Naive thymus-derived CD4-positive, alpha-beta T cell (primary cell): ENCODE results near the gene GREM2. TPM values are rescaled to one million over a fixed set of nuclear protein-coding genes. Genes with fewer than 3 reads are reported as not detected.
A peak's percentile ranks its signal among the peaks of the same experiment; 100 is the strongest.

ENCODE experiments used
- ATAC-seq: fragments of 150-1000 bp; cut with Tn5 transposase; 2 replicates; pipeline ENCODE4 v1.10.0; 2021; ENCODE audit warnings: mild to moderate bottlenecking, moderate library complexity
- CTCF ChIA-PET: fragments of 350-600 bp; sonication (Branson Sonifier 250); formaldehyde crosslinking; loops from one replicate; lab custom pipeline; 2021; ENCODE audit warnings: antibody characterized with exemption; lab: Charles Lee
- POLR2A ChIA-PET: fragments of 350-600 bp; sonication (Branson Sonifier 250); formaldehyde crosslinking; loops from one replicate; lab custom pipeline; 2021; ENCODE audit warnings: antibody characterized with exemption, inconsistent platforms; lab: Charles Lee
- DNase-seq, 9 donors: peaks; one replicate each; pipeline versions ENCODE4 v3.0.0 to v3.0.0-alpha.2; 2020 to 2022; ENCODE audit warnings: mixed read lengths in 1 of 9
- H3K27ac ChIP-seq: one replicate; pipeline ENCODE4 v1.7.0; 2013; ENCODE audit warnings: mild to moderate bottlenecking, low read depth, low read length, moderate library complexity
- H3K27me3 ChIP-seq, 2 donors: one replicate each; pipeline ENCODE4 v1.7.0; 2013; ENCODE audit warnings: low read length in 2 of 2, mild to moderate bottlenecking in 2 of 2, moderate library complexity in 2 of 2; ENCODE audit not compliant: control insufficient read depth in 2 of 2, insufficient read depth in 2 of 2
- H3K36me3 ChIP-seq, 3 experiments: 1 replicate in 2 of 3; 2 replicates in 1 of 3; pipeline ENCODE4 v1.7.0; 2013; ENCODE audit warnings: low read length in 3 of 3, mild to moderate bottlenecking in 3 of 3, moderate library complexity in 1 of 3; ENCODE audit not compliant: insufficient read depth in 3 of 3, control insufficient read depth in 2 of 3
- H3K4me1 ChIP-seq, 2 donors: one replicate each; pipeline ENCODE4 v1.7.0; 2013; ENCODE audit warnings: low read length in 2 of 2, mild to moderate bottlenecking in 2 of 2, moderate library complexity in 1 of 2; ENCODE audit not compliant: control insufficient read depth in 2 of 2, insufficient read depth in 2 of 2
- H3K4me3 ChIP-seq: 2 replicates; pipeline ENCODE4 v1.7.0; 2013; ENCODE audit warnings: mild to moderate bottlenecking, low read length
- H3K9me3 ChIP-seq, 3 experiments: 1 replicate in 2 of 3; 2 replicates in 1 of 3; pipeline ENCODE4 v1.7.0; 2013; ENCODE audit warnings: low read length in 3 of 3; ENCODE audit not compliant: control insufficient read depth in 2 of 3
- H3K27ac Mint-ChIP-seq, 9 donors: one replicate each; pipeline ENCODE4 v1.8.0; 2020 to 2022; ENCODE audit warnings: mixed read lengths in 9 of 9, mild to moderate bottlenecking in 8 of 9, moderate library complexity in 5 of 9, inconsistent platforms in 2 of 9
- H3K27me3 Mint-ChIP-seq, 5 donors: one replicate each; pipeline ENCODE4 v1.8.0; 2021 to 2022; ENCODE audit warnings: mixed read lengths in 5 of 5, mild to moderate bottlenecking in 1 of 5
- H3K36me3 Mint-ChIP-seq, 5 donors: one replicate each; pipeline ENCODE4 v1.8.0; 2020 to 2022; ENCODE audit warnings: mixed read lengths in 5 of 5, mild to moderate bottlenecking in 3 of 5, inconsistent platforms in 1 of 5
- H3K4me1 Mint-ChIP-seq, 7 donors: one replicate each; pipeline ENCODE4 v1.8.0; 2020 to 2022; ENCODE audit warnings: mixed read lengths in 7 of 7, mild to moderate bottlenecking in 3 of 7, inconsistent platforms in 1 of 7
- H3K4me3 Mint-ChIP-seq, 10 donors: one replicate each; pipeline ENCODE4 v1.8.0; 2020 to 2022; ENCODE audit warnings: mild to moderate bottlenecking in 10 of 10, mixed read lengths in 10 of 10, moderate library complexity in 6 of 10, inconsistent platforms in 2 of 10
- H3K9me3 Mint-ChIP-seq, 11 donors: one replicate each; pipeline ENCODE4 v1.8.0; 2020 to 2022; ENCODE audit warnings: mixed read lengths in 11 of 11, mild to moderate bottlenecking in 4 of 11, inconsistent platforms in 1 of 11, moderate library complexity in 1 of 11
- intact Hi-C, 2 donors: fragments of 100-400 bp; cut with micrococcal nuclease; formaldehyde crosslinking; loops; one replicate each; pipeline ENCODE4 v1.15.1; 2023
- polyA plus RNA-seq, 2 donors: library from polyadenylated mRNA; unstranded; fragments of 300-500 nt; fragmentation: Illumina TruSeq; gene quantifications; one replicate each; pipeline ENCODE4 v1.2.3, GENCODE V29; 2021
- total RNA-seq, 6 experiments: library from RNA in 5 of 6; stranded (reverse) in 5 of 6; gene quantifications; 1 replicate in 5 of 6; 2 replicates in 1 of 6; pipeline ENCODE4 v1.2.3 and lab custom pipeline; 2021 to 2026

The GREM2 gene
- total and polyA plus RNA-seq, 7 experiments from 2014 or later = 0.05 to 5.2 (median 0.65) TPM; not detected in 1

DNA sequence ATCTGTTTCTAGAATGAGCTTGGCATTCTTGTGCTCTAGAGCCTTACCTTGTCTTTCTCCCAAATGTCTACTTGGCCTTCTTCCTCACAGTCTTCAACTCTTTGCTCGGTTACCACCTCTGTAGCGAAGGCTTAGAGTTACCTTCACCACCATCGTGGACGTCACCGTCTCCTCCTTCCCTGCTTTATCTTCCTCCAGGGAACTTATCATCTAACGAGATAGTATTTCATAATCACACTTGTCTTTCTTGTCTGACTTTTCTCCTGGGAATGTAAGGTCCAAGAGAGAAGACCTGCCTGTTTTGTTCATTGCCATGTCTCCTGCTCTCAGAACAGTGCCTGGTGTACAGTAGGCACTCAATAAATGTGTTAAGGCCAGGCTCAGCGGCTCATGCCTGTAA is 115.6 kb downstream of the GREM2 start:
- H3K36me3 ChIP-seq = no peaks in the 10 kb centered on the region
- peaks cover 0 to 8% (median 0%) of the 10 kb centered on the region in 5 donors for H3K27me3 Mint-ChIP-seq
- no peak for DNase-seq
- intact Hi-C loops = no loop called here
- ChIA-PET POLR2A (no interaction called here), CTCF (interaction anchor here (0.7 kb wide), 1 partner anchor 139 kb away, joined by 4 read pairs; no protein-coding TSS in a partner anchor)
- H3K36me3 Mint-ChIP-seq = peaks cover 0 to 5% (median 0%) of the 10 kb centered on the region in 5 donors
- H3K27ac ChIP-seq = no peak overlapping the region
- peaks cover 0 to 12% (median 3%) of the 10 kb centered on the region in 11 donors for H3K9me3 Mint-ChIP-seq
- ATAC-seq = no peak
- no peaks in the 10 kb centered on the region for H3K4me1 ChIP-seq
- no peaks in the 10 kb centered on the region for H3K9me3 ChIP-seq
- no peaks in the 10 kb centered on the region for H3K27me3 ChIP-seq
- no peak overlapping the region for H3K27ac Mint-ChIP-seq
- no peak overlapping the region for H3K4me3 Mint-ChIP-seq
- H3K4me1 Mint-ChIP-seq = peaks cover 0 to 6% (median 0%) of the 10 kb centered on the region in 7 donors
- no peak overlapping the region for H3K4me3 ChIP-seq

GRCh38 chr1:240495601-240496000 is 116.4 kb downstream of the GREM2 start:
- ATAC-seq = no peak
- CTCF ChIA-PET = no interaction called here
- POLR2A ChIA-PET = no interaction called here

DNA sequence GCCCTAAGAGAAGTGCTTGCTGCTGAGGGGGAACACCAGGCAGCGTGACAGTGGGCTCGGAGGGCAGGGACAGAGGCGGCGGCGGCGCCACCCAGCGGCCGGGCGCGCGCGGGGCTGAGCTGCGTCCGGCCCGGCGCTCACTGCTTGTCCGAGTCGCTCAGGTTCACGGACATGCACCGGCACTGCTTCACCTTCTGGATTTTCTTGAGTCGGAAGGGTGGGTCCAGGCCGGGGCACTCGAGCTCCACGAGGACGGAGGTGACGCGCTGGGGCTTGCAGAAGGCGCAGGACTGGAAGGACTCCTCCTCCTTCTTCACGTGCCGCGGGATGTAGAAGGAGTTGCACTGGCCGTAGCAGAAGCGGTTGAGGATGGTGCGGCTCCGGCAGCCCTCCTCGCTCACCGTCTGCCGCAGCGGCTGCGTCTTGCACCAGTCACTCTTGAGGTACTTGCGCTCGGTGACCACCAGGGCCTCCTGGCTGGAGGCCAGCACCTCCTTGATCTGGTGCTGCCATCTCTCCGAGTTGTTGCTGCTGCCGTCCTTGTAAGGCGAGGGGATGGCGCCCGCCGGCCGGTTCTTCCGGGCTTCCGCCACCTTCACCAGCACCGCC is 119.0 kb downstream of the GREM2 start:
- no peak overlapping the region for H3K27ac Mint-ChIP-seq
- H3K9me3 ChIP-seq = no peaks in the 10 kb centered on the region
- H3K9me3 Mint-ChIP-seq = peaks cover 0 to 15% (median 4%) of the 10 kb centered on the region in 11 donors
- H3K4me3 Mint-ChIP-seq = peak overlapping the region in 4 of 10 donors; percentile 20 to 64 (median 52)
- DNase-seq = no peak
- H3K4me3 ChIP-seq = no peak overlapping the region
- intact Hi-C loops = no loop called here
- ChIA-PET CTCF (no interaction called here), POLR2A (interaction anchor here (0.6 kb wide), 1 partner anchor 114 kb away, joined by 3 read pairs; no protein-coding TSS in a partner anchor)
- no peaks in the 10 kb centered on the region for H3K27me3 ChIP-seq
- H3K27ac ChIP-seq = no peak overlapping the region
- H3K4me1 Mint-ChIP-seq = peaks cover 0 to 6% (median 0%) of the 10 kb centered on the region in 7 donors
- peaks cover 0 to 16% (median 5%) of the 10 kb centered on the region in 5 donors for H3K27me3 Mint-ChIP-seq
- peaks cover 0 to 5% (median 0%) of the 10 kb centered on the region in 5 donors for H3K36me3 Mint-ChIP-seq
- H3K4me1 ChIP-seq = no peaks in the 10 kb centered on the region
- no peaks in the 10 kb centered on the region for H3K36me3 ChIP-seq
- ATAC-seq = peak; percentile 48

More at GRCh38 chr1:240495601-240496000, 116.4 kb downstream of the GREM2 start:
- Histone ChIP-seq H3K4me1 (no peaks in the 10 kb centered on the region), H3K36me3 (no peaks in the 10 kb centered on the region), H3K27me3 (no peaks in the 10 kb centered on the region), H3K4me3 (no peak overlapping the region), H3K9me3 (no peaks in the 10 kb centered on the region), H3K27ac (no peak overlapping the region)
- Mint-ChIP-seq H3K4me3 (no peak overlapping the region), H3K27ac (no peak overlapping the region), H3K27me3 (peaks cover 0 to 16% (median 5%) of the 10 kb centered on the region in 5 donors), H3K4me1 (peaks cover 0 to 6% (median 0%) of the 10 kb centered on the region in 7 donors), H3K36me3 (peaks cover 0 to 5% (median 0%) of the 10 kb centered on the region in 5 donors), H3K9me3 (peaks cover 0 to 17% (median 4%) of the 10 kb centered on the region in 11 donors)
- intact Hi-C loops = no loop called here
- DNase-seq = no peak

- intact Hi-C loops = no loop called here
- H3K27me3 Mint-ChIP-seq = peaks cover 0 to 16% (median 5%) of the 10 kb centered on the region in 5 donors
Measured at GRCh38 chr1:240491796-240492195, 120.2 kb downstream of the GREM2 start.

GRCh38 chr1:240491156-240491555 is 120.8 kb downstream of the GREM2 start:
- Histone ChIP-seq H3K4me3 (no peak overlapping the region), H3K4me1 (no peaks in the 10 kb centered on the region), H3K36me3 (no peaks in the 10 kb centered on the region), H3K9me3 (no peaks in the 10 kb centered on the region), H3K27ac (no peak overlapping the region), H3K27me3 (no peaks in the 10 kb centered on the region)
- ChIA-PET POLR2A (no interaction called here), CTCF (no interaction called here)
- Mint-ChIP-seq H3K27me3 (peaks cover 0 to 16% (median 5%) of the 10 kb centered on the region in 5 donors), H3K27ac (no peak overlapping the region), H3K36me3 (peaks cover 0 to 5% (median 0%) of the 10 kb centered on the region in 5 donors), H3K4me3 (no peak overlapping the region), H3K4me1 (peaks cover 0 to 6% (median 0%) of the 10 kb centered on the region in 7 donors), H3K9me3 (peaks cover 0 to 12% (median 1%) of the 10 kb centered on the region in 11 donors)
- intact Hi-C loops = no loop called here
- no peak for ATAC-seq
- DNase-seq = no peak

More at GRCh38 chr1:240491796-240492195, 120.2 kb downstream of the GREM2 start:
- no peak for DNase-seq
- POLR2A ChIA-PET = no interaction called here
- Histone ChIP-seq H3K27ac (no peak overlapping the region), H3K27me3 (no peaks in the 10 kb centered on the region), H3K9me3 (no peaks in the 10 kb centered on the region), H3K36me3 (no peaks in the 10 kb centered on the region), H3K4me3 (no peak overlapping the region), H3K4me1 (no peaks in the 10 kb centered on the region)
- Mint-ChIP-seq H3K36me3 (peaks cover 0 to 5% (median 0%) of the 10 kb centered on the region in 5 donors), H3K4me3 (peak overlapping the region in 1 of 10 donors; percentile 37), H3K27ac (no peak overlapping the region), H3K4me1 (peaks cover 0 to 6% (median 0%) of the 10 kb centered on the region in 7 donors), H3K9me3 (peaks cover 0 to 14% (median 2%) of the 10 kb centered on the region in 11 donors)
- CTCF ChIA-PET = no interaction called here
- no peak for ATAC-seq

GRCh38 chr1:240487493-240487892 is 124.5 kb downstream of the GREM2 start:
- peaks cover 0 to 6% (median 0%) of the 10 kb centered on the region in 7 donors for H3K4me1 Mint-ChIP-seq
- CTCF ChIA-PET = no interaction called here
- no peak for ATAC-seq
- no peaks in the 10 kb centered on the region for H3K27me3 ChIP-seq
- intact Hi-C loops = no loop called here
- no peaks in the 10 kb centered on the region for H3K36me3 ChIP-seq
- H3K36me3 Mint-ChIP-seq = peaks cover 0 to 5% (median 0%) of the 10 kb centered on the region in 5 donors
- no peak overlapping the region for H3K27ac ChIP-seq
- no peak for DNase-seq
- H3K9me3 Mint-ChIP-seq = peaks cover 0 to 13% (median 2%) of the 10 kb centered on the region in 11 donors
- POLR2A ChIA-PET = no interaction called here
- H3K4me1 ChIP-seq = no peaks in the 10 kb centered on the region
- no peak overlapping the region for H3K27ac Mint-ChIP-seq
- no peaks in the 10 kb centered on the region for H3K9me3 ChIP-seq
- H3K27me3 Mint-ChIP-seq = peaks cover 0 to 16% (median 6%) of the 10 kb centered on the region in 5 donors
- no peak overlapping the region for H3K4me3 ChIP-seq
- no peak overlapping the region for H3K4me3 Mint-ChIP-seq
